NCI-H345 treated with DMSO at 0.1 percent for 48 hours (cell line): ENCODE results near the gene ELL.
"Not testable (repeated sequence)": the region's sequence is repeated elsewhere in the genome, so short reads cannot be mapped to it uniquely, and the experiment has no call there.

Experiments used
- DNase-seq: peaks from one replicate; lab custom pipeline; 2025; ENCODE audit not compliant: unreplicated experiment; lab: John Stamatoyannopoulos, UW

Gene ELL

GRCh38 chr19:18521692-18522123 lies at the start of gene ELL:
ELL (minus strand) TSS chr19:18522070; CDS start chr19:18522055, 15 bp downstream.
- DNase-seq, result no peak

GRCh38 chr19:18568367-18568766 lies 46.5 kb upstream of the ELL start:
- DNase-seq, result no peak

GRCh38 chr19:18566953-18567352 lies 45.1 kb upstream of the ELL start:
- DNase-seq, result no peak

GRCh38 chr19:18562086-18562485 lies 40.2 kb upstream of the ELL start:
- no peak for DNase-seq

DNA sequence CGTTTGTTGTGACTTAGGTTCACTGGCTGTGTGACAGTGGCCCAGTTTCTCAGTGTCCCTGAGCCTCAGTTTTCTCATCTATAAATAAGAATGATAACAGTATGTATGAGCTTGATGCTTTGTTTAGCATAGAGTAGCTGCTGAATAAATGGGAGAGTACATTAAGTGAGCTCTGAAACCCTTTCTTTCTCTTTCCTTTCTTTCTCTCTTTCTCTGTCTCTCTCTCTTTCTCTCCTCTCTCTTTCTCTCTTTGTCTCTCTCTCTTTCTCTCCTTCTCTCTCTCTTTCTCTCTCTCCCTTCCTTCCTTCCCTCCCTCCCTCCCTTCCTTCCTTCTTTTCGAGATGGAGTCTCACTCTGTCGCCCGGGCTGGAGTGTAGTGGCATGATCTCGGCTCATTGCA lies 37.8 kb upstream of the ELL start:
- no peak for DNase-seq

DNA sequence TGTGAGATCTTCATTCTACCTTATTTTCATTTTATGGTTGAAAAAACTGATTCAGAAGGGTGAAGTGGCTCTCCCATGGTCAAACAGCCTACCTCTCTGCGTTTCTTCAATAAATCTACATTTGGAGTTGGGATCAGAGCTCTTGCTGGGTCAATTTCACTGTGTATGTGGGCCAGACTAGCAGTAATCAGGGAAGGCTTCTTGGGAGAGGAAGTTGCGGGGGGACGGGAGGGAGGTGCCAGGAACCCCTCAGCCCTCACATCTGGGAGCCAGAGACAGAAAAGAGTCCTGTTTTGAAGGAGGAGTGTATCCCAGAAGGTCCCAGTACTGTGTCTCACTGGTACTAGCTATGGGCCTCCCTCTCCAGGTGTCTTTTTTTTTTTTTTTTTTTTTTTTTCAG lies 36.7 kb upstream of the ELL start:
- no peak for DNase-seq

DNA sequence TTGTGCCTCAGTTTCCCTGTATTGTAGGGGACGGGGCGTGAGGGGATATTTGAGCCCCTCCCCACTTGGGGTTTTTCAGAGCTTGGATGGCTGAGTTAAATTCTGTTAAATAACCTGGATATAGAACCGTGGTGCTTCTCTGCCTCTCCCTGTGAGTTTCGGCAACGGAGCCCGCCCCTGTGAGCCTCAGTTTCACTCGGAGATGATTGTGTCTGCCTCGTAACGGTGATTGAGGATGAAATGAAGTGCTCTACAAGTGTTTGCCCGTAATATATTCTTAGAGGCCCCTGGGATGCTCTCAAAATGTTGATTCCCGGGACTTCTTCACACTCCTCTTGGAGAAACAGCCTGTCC lies 36.3 kb upstream of the ELL start:
- no peak for DNase-seq

GRCh38 chr19:18557411-18558201 lies 35.7 kb upstream of the ELL start, which contains the start of gene KXD1:
KXD1 (plus strand) TSS chr19:18557870; CDS start chr19:18562057, 4,187 bp downstream.
- DNase-seq, result peak; percentile 93

DNA sequence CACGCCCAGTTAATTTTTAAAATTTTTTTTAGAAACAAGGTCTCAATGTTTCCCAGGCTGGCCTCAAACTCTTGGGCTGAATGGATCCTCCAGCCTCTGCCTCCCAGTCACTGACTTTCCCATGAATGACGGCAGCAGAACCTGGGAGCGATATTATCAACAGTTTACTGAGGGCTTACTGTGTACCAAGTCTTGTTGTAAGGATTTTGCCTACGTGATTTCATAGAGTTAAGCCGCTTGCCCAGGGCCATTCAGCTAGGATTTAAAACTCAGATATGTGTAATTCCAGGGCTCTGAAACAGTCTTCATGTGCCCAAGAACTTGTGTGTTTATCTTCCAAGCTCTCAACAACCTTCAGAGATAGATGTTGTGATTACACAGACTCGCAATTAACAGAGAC lies 29.8 kb upstream of the ELL start:
- DNase-seq, result no peak

DNA sequence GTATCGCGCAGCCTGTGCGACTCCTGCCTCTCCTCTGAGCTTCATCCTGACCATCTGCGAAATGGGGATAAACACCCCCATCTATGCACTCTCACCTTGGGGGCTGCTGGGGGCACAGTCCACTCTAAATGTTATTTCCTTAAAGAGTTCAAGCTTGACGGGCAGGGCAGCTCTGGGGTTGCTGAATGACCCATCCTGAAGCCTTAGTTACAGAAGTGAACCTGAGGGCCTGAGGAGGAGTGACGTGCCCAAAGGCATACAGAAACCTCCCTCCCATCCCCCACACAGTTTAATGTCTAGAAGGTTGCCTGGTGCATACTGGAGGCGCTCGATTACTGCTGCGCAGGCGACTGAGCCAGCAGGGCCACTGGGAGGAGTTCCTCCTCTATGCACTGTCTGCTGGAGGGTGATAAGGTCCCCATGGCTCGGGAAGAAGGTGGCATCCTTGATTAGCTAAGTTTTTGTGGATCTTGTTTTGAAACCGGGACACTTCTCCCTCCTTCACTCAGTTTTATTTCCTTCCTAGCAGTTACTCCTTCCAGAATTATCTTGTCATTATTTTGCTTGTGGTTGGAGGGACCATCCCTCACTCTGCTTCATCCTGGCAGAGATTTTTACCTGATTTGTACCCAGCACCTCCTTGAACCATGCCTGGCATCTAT lies 22.1 kb upstream of the ELL start:
- DNase-seq, result peak; percentile 6

DNA sequence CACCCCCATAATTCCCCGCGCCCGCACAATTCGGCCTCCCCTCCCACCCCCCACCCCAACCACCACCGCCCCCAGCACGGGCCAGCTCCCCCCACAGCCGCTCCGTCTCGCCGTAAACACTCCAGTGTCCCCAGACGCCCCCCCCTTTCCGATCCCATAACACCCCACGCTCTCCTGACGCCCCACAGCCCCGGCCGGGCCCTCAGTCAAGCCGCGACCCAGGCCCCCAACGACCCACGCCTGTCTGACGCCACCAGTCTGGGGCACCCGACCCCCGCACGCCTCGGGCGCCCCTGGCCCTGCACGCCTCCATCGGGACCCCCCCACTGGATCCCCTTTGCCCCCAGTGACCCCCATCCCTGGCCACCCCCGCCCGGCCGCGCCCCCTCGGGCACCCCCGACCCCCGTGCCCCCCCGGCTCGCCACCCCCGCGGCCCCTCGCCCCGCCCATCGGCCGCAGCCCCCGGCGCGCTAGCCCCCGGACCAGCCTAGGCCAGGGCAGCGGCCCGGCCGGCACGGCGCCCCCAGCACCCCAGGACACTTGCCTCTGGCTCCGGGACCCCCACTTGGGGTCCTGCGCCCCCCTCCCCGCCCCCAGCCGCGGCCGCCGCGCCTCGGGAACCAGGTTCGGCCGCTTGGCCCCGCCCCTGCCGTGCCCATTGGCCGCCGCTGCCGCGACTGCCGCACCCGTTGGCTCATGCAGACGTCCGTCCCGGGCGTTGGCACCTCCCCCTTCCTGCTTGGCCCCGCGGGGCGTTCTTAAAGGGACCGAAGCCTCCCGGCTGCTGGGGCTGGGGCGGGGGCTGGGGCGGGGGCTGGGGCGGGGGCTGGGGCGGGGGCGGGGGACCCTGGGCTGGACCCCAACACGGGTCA lies 21.3 kb upstream of the ELL start, which contains the start of gene FKBP8:
Gene FKBP8 (minus strand): TSS at position 633 of the 873 bp plus-strand sequence. CDS start 1,603 bp downstream, outside the sequence.
- DNase-seq, result peak; percentile 36

DNA sequence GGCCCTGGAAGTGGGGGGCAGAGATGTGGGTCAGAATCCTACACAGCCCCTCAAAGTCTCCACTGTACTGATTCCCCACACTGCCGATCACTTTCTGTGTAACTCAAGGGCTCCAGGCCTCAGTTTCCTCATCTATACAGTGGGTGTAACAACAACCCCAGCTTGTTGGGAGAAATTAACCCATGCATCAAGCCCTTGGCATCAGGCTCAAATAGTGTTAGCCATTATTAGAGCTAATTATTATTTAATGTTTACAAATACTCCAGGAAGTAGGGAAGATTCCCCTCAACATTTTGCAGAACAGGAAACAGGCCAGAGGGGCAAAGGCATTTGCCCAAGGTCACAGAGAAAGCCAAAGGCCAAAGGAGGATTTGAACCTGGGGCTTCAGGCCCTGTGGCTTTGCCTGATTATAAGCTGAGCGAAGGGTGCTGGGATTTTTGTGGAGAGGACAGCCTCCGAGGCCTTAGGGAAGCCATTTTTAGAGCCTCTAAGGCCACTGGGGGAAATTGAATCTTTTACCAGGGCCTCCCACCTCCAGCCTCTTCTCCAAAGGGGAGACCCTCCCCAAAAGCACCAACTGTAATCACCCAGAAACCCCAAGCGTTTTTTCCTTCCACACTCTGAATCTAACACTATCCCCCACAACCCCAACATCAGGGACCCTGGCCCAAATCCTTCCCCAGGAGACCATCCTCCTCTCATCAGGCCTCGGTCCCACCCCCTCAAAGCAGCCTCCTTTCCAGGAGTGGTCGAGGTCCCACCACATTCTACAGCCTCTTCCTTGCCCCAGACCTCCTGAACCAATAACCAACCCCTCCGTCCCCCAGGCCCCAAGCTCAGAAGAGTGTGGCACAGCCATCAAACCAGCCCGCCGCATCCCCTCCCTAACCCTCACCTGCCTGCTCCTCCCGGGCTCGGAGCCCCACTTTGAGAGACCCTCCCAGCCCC lies 20.4 kb upstream of the ELL start:
- no peak for DNase-seq

GRCh38 chr19:18541258-18541991 lies 19.6 kb upstream of the ELL start:
- DNase-seq, result no peak

GRCh38 chr19:18540200-18540599 lies 18.3 kb upstream of the ELL start:
- DNase-seq, result not testable (repeated sequence)

DNA sequence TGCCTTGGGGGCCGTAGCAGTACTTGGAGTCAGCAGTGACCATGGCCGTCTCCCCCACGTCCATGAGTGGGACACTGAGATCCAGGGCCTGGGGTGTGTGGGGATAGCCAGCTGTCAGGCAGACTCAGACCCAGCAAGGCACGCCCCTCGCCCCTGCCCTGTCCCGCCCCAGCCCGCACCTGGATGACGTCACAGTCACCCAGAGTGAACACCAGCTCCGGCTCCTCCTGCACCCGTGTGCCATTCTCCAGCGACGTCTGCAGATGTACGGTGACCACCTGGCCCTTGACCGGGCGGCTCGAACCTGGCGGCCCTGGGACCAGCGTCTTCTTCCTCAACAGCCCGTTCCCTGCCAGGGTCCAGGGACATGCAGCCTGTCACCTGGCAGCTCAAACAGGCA lies 17.5 kb upstream of the ELL start:
- DNase-seq, result no peak

DNA sequence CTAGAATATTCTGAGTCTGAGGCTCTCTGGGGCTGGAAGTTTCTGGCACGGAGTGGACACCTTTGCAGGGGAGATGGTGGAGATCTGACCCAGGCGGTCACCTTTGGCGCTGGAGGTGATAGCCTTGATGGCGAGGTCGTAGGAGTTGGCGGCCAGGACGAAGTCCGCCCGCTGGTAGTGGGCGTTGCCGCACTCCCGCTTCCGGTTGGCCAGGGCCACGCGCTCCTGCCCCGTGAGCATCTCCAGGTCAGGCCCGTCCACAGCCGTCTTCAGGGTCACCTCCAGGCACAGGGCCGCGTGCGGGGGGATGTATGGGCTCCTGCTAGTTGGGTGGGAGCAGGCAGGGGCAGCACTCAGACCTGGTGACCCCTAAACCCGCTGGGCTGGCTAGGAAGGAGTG lies 16.2 kb upstream of the ELL start:
- no peak for DNase-seq

GRCh38 chr19:18537431-18537830 lies 15.6 kb upstream of the ELL start:
- DNase-seq, result no peak

DNA sequence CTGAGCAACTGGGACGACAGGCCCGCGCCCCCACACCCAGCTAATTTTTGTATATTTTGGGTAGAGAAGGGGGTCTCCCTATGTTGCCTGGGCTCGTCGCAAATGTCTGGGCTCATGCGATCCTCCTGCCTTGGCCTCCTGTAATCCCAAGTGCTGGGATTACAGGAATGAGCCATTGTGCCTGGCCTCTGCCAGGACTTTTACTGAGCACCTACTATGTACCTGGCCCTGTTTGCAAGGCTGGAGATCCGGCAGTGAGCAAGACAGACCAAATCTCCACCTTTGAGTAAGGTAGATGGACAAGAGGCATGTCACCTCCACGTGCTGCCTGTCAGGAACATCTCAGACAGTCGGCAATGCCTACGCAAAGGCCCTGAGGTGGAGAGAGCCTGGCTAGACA lies 14.6 kb upstream of the ELL start:
- no peak for DNase-seq

DNA sequence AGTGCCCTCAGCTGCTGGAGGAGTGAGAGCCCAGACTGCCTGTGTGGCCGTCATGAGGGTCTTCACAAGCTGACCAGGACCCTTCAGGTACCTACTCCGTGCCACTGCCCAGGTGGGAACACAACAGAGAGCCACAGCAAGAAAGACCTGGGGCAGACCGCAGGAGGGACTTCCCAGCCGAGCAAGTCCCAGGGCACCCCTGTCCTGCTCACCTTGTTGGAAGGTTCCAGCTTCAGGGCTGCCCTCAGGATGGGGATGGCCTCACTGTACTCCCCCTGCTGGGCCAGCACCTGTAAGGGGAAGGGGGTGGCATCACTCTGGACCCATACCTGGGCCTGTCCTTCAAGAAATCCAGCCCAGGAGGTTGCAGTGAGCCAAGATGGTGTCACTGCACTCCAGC lies 11.2 kb upstream of the ELL start:
- DNase-seq, result no peak
